Left renal cortex interstitium (tissue), 4 donors: ENCODE measurements around the gene CNTNAP3. TPM values are rescaled to one million over a fixed set of nuclear protein-coding genes. Genes with fewer than 3 reads are reported as not detected.
"Not testable (repeated sequence)": the region's sequence is repeated elsewhere in the genome, so short reads cannot be mapped to it uniquely, and the experiment has no call there.

Experiments
- DNase-seq, 4 donors: peaks; one replicate each; pipeline ENCODE4 v3.0.0-alpha.2; 2013; ENCODE audit warnings: low read depth in 4 of 4, low spot score in 2 of 4, missing footprints in 1 of 4
- polyA plus RNA-seq, 4 donors: library from polyadenylated mRNA; unstranded; fragments of 120-200 nt; gene quantifications; one replicate each; pipeline ENCODE4 v1.2.1, GENCODE V29; 2013; ENCODE audit not compliant: insufficient read length in 4 of 4

Gene CNTNAP3
- polyA plus RNA-seq = 1 to 10 TPM; 3.4 to 7.6 (median 4.9) TPM

DNA sequence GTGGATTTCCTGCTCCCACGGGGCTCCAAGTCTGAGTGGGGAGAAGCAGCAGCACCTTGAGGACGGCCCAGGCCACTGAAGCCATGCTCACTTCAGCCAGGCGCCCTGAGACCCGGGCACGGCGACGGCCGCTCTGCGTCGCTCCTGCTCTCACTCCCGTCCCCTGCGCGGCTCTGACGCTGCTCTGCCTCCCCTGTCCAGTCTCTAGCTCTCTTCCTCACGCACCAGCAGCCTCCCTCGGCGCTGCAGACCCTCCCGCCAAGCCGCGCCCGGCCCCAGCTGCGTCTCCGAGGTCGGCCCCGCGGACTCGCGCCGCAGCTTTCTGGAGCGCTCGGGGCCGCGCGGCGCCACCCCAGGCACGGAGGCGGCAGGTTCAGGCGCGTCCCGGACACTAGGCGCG is at the start of gene CNTNAP3:
Gene CNTNAP3 (minus strand): TSS at position 188 of the 400 bp plus-strand sequence. CDS start 103 bp downstream, at position 85.
- not testable (repeated sequence) for DNase-seq

DNA sequence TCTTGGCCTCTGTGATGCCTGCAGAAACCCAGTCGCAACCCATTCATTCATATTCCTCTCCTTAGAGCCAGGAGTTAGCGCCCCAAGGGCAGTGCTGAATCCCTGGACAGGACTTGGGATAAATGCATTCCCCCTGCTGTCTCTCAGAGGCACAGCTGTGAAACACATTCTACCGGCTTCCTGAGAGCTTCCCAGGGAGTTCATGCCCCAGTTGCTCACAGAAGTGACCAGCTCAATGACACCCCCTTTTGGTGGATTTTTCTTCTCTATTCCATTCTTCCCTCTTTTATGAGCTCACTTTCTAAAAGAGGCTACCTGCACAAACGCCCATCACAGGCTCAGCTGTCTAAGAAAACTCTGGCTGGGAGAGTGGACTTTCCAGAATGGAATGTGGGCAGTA is 8.0 kb downstream of the CNTNAP3 start:
- not testable (repeated sequence) for DNase-seq

DNA sequence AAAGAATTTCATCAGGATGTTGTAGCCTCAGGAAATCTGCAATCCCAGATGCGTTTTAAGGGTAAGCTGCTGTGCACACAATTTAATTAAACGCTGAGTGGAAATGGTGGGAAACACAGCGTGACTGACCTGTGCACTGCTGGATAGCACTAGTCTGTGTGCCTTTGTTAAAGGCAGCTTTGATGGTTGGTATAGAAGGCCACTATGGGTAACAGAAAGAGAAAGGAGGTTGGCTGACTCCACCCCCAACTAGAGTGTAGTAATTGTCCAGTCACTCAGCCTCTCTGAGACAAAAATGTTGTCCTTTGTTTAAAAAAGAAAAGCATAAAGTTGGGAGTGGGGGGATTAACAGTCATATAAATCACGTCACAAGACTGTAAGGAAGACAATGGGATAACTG is 45.5 kb downstream of the CNTNAP3 start:
- not testable (repeated sequence) for DNase-seq

DNA sequence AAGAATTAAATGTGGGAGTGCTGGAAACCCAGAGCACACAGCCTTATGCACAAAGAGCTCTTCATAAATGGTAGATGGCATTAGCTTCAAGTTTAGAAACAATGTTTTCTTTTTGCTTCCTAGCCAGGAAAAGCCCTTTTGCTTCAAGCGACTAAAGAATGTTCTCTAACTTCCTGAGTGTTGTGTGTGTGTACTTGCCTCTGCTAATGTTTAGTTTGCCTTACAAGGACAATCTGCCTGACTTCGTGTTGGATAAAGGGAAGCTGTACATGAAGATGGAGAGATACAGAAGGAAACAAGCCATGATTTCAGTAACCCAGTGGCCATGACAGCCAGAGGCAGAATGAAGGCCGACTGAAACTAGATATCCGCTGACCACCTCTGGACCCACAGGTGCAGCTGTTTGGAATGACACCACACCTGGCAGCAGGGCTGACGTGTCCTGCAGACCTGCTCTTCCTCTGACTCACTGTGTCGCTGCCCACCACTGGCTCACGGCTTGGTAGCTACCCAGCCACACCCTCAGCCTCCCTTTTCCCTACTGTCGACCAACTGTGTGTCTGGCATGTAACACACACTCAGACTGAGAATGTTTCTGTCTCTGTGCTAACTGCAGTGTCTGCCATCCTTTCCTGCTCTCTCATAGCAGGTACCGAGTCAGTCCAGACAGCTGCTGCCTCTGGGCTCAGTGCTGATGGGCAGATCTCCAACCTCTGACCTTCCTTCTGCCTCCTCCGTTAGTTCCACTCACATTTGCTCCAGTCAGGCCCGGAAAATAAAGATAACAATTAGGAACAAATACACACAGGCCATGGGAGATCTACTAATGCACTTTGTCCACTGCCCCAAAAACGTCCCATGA is 55.6 kb downstream of the CNTNAP3 start:
- DNase-seq = not testable (repeated sequence)

DNA sequence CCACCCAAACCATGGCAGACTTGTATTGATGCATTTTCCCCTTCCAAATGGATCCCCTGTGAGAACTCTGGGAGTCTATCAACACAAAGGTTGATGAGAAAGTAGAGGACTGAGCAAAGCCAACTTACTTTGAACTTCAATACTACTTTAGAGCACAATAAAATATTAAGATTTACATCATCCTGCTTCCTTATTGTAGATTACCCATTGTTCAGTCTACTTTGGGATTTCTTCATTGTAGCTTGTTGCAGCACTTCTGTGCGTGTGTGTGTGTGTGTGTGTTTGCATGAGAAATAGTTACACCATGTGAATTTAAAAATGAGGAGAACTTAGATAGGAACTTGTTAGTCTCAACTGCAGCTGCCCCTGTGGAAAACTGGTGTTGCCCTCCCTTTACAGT is 72.0 kb downstream of the CNTNAP3 start:
- not testable (repeated sequence) for DNase-seq

DNA sequence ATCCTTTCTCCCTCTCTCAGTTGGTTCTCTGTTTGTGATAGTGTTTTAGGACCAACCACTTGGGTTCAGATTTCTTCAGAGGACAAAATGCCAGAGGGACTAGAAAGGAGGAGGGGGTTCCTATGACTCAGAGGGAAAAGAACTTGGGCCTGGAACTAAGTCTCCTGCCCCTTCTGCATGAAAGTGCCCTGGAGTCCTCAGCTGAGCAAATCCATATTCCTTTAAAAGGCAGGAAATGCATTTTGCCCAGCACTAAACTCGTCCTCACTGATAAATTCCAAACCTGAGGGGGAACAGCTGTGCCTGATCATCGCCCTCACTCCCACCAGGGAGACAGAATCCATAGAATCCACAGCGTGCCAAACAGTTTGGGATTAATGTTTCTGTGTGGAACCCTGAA is 78.2 kb downstream of the CNTNAP3 start:
- not testable (repeated sequence) for DNase-seq

DNA sequence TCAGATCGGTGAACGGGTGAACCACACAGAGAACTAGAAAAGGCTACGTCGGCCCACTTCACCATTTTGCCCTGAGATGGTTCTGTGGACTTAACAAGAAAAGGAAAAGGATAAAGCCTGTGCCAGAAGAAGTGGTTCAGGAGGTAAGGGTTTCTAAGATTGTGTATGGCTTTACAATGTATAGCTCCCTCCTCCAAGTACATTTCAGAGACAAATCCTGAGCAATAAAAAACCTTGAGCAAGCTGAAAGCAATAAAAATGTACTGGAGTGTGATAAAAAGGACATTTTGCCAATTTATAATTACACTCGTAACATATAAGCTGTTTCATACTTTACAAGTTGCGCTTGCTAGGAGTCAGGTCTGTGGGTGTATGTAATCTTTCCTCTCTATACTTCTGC is 81.3 kb downstream of the CNTNAP3 start:
- not testable (repeated sequence) for DNase-seq

DNA sequence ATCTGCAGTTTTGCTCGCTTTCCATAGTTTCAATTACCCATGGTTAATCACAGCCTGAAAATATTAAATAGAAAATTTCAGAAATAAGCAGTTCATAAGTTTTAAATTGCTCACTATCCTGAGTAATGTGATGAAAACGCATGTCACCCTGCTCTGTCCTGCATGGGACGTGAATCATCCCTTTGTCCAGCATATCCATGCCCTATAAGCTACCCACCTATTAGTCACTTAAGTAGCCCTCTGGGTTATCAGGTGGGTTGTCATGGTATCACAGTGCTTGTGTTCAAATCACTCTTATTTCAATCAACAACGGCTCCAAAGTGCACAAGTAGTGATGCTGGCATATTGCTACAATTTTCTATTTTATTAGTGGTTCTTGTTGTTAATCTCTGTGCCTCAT is 82.1 kb downstream of the CNTNAP3 start:
- not testable (repeated sequence) for DNase-seq

DNA sequence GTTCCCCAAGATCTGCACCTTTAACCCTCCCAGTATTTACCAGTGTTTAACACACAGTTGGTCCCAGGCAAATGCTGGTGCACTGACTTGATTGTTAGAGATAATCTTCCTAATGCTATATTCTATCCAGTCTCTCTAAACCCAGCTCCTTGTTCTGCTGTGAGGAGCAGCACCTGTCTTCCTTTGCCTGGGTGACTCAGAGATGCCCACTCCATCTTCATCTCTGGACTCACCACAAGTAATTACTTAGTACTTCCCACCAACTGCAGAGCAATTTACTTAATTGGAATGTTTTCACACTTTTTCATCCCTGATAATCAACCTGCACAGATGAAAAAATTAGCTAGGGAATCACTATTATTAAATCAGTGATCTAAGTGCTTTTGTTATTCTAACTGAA is 87.6 kb downstream of the CNTNAP3 start:
- DNase-seq = not testable (repeated sequence)

DNA sequence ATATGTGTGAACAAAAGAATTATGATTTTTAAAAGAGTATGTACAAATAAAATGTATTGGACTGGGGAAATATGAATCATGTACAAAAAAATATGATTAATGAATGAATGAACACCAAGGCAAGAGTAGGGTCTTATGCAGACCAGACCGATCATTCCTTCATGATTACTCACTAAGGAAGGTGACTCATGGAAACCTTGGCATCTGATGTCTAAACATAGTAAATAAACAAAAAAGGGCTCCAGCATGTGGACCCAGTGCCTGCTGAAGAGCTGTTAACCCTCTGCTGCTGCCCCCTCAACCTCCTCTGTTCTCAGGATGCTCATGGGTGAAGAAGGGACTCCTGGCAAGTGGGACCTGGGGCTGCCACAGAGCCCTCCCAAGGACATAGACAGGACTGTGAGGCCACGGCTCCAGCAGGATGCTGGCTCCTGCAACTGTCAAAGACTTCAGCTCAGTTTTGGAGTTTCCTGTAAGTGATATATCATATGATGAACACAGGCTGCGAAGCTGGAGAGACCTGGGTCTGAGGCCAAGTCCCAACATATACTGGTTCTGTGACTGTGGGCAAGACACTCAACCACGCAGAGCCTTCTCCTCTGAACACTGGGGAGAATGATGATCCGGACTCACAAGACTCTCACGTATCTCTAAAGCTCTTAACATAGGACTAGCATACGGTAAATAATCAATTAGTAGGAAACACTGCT is 89.8 kb downstream of the CNTNAP3 start:
- DNase-seq = not testable (repeated sequence)

DNA sequence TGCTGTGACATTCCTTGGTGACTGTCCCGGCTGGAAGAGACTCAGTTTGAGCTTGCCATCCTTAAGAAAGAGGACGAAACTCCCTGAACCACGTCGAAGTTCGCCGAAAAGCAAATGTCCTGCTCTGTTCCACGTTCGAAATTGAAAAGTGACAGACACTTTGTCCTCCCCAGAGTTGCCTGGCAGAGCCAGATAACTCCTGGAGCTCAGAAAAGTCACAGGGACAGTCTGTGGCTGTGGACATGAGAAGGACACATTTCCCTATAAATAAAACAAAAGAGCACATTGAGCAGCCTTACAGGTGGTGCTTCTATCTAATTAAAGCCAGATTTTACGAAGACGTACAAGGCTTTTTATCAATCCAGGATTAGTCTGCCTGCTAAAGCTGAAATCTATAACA is 116.6 kb downstream of the CNTNAP3 start:
- not testable (repeated sequence) for DNase-seq

DNA sequence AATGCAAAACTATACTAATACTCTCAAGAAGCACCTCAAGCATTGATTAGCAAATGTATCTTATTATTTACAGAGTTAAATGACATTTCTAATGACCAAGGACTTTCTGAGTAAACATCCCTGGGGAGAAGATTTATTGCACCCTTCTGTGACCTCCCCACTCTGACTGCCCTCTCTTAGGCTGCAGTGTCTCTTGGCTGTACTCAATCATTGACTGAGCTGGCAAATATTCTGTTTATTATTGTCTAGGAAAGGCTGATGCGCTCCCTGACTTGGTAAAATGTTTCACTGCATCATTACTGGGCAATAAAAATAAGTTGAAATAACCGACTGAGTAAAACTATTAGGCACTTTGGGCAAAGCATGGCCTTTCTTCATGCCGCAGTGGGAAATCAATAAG is 130.3 kb downstream of the CNTNAP3 start:
- DNase-seq = not testable (repeated sequence)

DNA sequence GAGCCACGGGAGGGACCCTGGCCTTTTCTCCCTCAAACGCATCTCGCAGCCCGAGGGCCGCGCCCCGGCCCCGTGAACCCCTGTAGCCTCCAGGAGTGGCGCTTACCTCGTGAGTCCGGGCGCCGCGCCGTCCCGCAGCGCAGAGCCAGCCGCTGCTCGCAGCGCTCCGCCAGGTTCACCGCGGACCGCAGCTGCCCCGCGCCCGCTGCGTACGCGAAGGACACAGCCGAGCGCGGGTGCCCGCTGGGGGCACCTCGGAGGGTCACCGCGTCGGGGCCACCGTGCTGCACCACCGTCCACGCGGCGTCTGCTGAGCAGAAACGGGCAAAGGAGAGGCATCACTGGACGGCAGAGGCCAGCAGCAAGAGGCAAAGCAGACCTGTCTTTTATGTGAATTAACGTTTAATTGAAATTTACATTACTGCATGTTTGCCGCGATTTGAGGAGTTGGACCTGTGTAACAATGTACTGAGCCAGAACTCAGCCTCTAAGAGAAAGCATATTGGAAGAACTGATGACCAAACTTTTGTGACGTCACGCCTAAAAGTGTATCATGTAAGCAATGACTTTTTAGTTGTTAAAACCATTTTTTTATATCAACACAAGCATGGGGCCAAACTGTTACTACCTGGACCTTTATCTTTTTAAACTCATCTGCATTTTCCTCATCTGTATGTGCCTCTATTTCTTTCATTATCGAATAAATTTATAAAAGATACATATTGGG is 155.0 kb downstream of the CNTNAP3 start:
- DNase-seq = not testable (repeated sequence)

DNA sequence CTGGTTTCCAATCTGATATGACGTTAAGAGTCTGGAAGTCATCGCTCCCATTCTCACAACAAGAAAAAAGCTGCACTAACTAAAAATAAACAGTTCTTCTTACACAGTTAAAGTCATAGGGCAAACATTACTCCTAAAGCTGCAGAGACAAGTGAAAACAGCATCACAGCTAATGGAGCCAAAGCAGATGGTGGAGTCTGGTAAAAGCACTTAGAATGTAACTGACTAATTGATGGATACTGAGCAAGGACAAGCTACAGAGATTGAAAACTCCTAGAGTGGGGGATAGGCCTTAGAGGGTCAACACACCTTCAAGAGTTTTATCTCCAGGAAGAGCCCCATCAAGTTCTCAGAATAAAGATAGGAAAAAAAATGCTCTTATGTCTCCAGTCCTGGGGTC is 166.6 kb downstream of the CNTNAP3 start:
- DNase-seq = not testable (repeated sequence)

DNA sequence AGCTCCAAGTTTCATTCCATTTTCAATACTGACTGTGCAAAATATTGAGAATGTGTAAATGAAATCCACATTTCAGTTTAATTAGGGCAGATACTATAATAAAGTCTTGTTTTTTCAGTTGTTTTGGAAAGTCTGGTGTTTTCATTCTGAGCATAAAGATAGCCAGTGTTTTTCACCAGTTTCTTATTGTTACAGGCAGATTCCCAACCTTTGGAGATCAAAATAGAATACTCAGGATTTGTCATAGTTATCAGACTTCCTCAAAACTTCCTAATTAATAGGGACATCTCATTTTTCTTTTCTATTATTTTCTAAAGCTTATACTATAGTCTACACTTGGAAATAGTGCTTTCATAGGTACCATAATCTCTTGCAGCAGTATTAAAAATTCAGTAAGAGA is 176.2 kb downstream of the CNTNAP3 start:
- DNase-seq = not testable (repeated sequence)

DNA sequence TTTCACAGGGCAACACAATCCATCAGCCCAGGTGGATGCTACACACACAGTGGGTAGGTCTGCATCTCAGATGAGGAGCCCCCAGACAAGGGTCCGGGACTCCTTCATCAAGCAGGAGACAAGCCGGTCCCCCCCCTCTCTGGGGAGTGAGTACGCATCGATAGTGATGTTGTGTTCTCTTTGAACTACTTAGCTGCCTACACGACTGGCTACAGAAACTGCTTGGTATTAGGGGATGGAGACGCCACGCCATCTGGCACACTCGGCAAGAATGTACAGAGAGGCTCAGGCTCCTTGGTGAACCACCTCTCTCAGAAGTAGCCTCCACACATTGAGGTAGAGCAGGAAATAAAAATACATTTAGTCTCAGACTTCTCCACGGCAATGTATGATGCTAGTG is 179.8 kb downstream of the CNTNAP3 start:
- DNase-seq = no peak

DNA sequence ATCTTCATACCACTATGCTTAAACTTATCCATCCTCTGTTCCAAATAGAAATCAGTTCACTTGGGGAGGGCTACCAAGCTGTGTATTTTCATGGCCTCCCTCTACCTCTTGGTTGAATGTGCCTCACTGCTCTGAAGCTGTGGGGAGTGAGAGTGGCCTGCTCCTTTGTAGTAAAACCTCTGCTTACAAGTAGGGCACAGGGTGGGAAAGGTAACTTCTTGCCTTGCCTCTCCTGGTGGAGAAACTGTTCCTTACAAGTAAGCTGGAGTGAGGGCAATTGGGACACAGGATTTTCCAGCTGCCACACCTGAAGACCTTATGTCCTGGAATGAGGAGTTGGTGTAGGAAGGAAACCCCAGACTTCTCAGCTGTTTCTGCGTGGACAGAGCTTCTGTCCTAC is 190.8 kb downstream of the CNTNAP3 start:
- not testable (repeated sequence) for DNase-seq

DNA sequence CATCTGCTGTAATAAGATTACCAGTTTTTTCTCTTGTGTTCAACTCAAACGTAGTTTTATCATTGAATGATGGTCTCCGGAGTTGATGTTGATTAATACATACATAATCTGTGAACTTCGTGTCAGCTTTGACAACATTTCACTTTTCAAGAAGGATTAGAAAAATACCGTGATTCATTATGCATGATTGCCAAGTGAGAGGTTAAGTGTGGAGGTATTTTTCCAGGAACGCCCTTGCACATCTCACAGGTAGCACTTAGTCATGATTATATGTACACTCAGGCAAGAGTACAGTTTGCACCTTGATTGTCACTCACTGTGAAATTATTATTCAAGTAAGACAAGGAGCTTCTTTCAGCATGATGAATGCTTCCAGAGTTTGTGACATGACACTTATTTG is 202.7 kb downstream of the CNTNAP3 start:
- DNase-seq = not testable (repeated sequence)

DNA sequence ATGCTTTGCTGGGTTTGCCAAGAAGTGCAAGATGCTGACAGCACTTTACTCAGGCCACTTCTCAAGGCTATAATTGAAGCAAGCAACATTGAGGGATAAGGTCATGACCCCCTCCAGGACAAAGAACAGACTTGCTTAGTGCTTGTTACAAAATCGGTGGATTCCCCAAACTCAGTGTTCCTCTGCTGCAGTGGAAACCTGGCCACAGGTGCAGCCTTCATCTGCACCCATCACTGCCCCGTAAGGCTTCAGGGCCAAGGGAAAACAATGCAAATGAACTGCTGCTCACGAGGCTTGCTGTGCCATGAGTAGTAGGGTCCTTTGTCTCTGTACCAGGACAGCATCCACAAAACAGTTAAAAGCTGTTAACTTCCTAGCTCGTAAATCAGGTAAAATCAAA is 205.4 kb downstream of the CNTNAP3 start:
- not testable (repeated sequence) for DNase-seq

DNA sequence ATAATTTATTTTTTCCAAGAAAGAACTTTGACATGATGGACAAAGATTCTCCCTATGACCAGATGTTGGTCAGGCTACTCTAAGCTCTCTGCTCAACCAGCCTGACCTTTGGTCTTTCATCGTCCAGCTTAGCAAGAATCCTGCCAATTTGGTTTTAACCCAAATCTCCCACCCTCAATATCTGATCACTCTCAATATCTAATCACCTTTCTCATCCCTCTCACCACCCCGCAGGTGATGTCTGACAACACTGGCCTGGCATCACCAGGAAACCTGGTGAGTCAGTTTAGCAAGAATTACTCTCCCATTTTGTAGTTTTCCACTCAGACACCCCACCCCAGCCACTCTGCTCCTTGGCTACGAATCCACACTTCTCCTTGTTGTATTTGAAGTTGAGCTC is 207.9 kb downstream of the CNTNAP3 start:
- DNase-seq = not testable (repeated sequence)
